DND-41 (cell line): ENCODE measurements around the gene GBE1.

Source experiments
- ATAC-seq: fragments of 200-7000 bp; cut with Tn5 transposase; 3 replicates; pipeline ENCODE4 v1.9.1; 2021; ENCODE audit warnings: low read depth; ENCODE audit not compliant: insufficient read depth
- DNase-seq: peaks from one replicate; pipeline ENCODE4 v3.0.0-alpha.2; 2020
- H2AFZ ChIP-seq: 2 replicates; pipeline ENCODE4 v1.6.0; 2012; ENCODE audit warnings: low read depth, low read length
- H3K27ac ChIP-seq: 2 replicates; pipeline ENCODE4 v1.5.1; 2012; ENCODE audit warnings: low read length, inconsistent platforms
- H3K27me3 ChIP-seq: fragments of 200-600 bp; sonication (generic); 2 replicates; pipeline ENCODE4 v1.6.0; 2012; ENCODE audit warnings: low read length, mild to moderate bottlenecking, inconsistent platforms; ENCODE audit not compliant: insufficient read depth, poor library complexity
- H3K36me3 ChIP-seq: 2 replicates; pipeline ENCODE4 v1.5.1; 2012; ENCODE audit warnings: low read length, inconsistent platforms; ENCODE audit not compliant: insufficient read depth
- H3K4me1 ChIP-seq: 2 replicates; pipeline ENCODE4 v1.5.1; 2012; ENCODE audit warnings: mild to moderate bottlenecking, low read length; ENCODE audit not compliant: insufficient read depth
- H3K4me2 ChIP-seq: 2 replicates; pipeline ENCODE4 v1.6.0; 2012; ENCODE audit warnings: mild to moderate bottlenecking, moderate library complexity, low read length, inconsistent platforms; ENCODE audit not compliant: insufficient read depth
- H3K4me3 ChIP-seq, 2 experiments: fragments of 200-600 bp in 1 of 2; shearing (Covaris generic) in 1 of 2; 2 replicates each; pipeline ENCODE4 v1.5.1; 2012 to 2016; ENCODE audit warnings: inconsistent platforms in 2 of 2, low read length in 2 of 2, mild to moderate bottlenecking in 2 of 2, low read depth in 1 of 2, moderate library complexity in 1 of 2
- H3K79me2 ChIP-seq: 2 replicates; pipeline ENCODE4 v1.6.0; 2012; ENCODE audit warnings: low read length, inconsistent platforms; ENCODE audit not compliant: insufficient read depth
- H3K9ac ChIP-seq: 2 replicates; pipeline ENCODE4 v1.6.0; 2012; ENCODE audit warnings: low read depth, mild to moderate bottlenecking, inconsistent platforms, low read length, moderate library complexity
- H3K9me3 ChIP-seq: 2 replicates; pipeline ENCODE4 v1.5.1; 2012; ENCODE audit warnings: low read length, moderate library complexity, mild to moderate bottlenecking, inconsistent platforms; ENCODE audit not compliant: insufficient read depth, severe bottlenecking
- H4K20me1 ChIP-seq: 2 replicates; pipeline ENCODE4 v1.6.0; 2012; ENCODE audit warnings: low read length; ENCODE audit not compliant: insufficient read depth
- EZH2 ChIP-seq: IDR thresholded peaks from 3 replicates; pipeline ENCODE4 v1.6.1; 2012; ENCODE audit warnings: borderline replicate concordance, low read depth, mild to moderate bottlenecking, moderate library complexity, low read length, inconsistent platforms; ENCODE audit not compliant: severe bottlenecking
- TF ChIP-seq, protein P1 (sequence below): IDR thresholded peaks from 2 replicates; pipeline ENCODE4 v1.5.1; 2012; ENCODE audit warnings: borderline replicate concordance, low read length, moderate library complexity, mild to moderate bottlenecking; ENCODE audit not compliant: poor library complexity, severe bottlenecking; ENCODE audit errors: extremely low read depth

GBE1 gene

DNA sequence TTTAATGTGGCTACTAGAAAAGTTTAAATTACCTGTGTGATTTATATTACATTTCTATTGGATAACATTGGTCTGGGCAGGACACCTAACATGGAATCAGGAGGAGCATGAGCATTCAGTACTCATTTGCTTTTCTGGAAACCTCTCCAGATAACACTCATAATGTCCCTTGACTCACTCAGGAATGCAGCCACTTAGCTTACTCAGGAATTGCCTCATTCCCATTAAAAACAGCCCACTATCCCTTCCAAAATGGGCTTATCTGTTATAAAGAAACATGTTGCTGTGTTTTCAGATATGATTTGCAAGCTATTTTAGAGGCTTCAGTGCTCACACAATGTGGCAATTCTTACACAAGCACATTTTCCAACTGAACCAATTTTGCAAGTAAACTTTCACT lies 17.1 kb downstream of the GBE1 start:
- no peak overlapping the region for H3K9ac ChIP-seq
- H3K4me3 ChIP-seq, result no peak overlapping the region
- H3K9me3 ChIP-seq, result no peaks in the 10 kb centered on the region
- no peak overlapping the region for H3K27ac ChIP-seq
- peaks cover 94% of the 10 kb centered on the region for H3K79me2 ChIP-seq
- no peaks in the 10 kb centered on the region for H3K27me3 ChIP-seq
- H3K4me2 ChIP-seq, result no peak overlapping the region
- H2AFZ ChIP-seq, result no peak overlapping the region
- no peaks in the 10 kb centered on the region; the same call in 1 of the 2 replicates for H4K20me1 ChIP-seq
- no peaks in the 10 kb centered on the region; the same call in 1 of the 2 replicates for H3K4me1 ChIP-seq
- peaks cover 65% of the 10 kb centered on the region for H3K36me3 ChIP-seq
- ATAC-seq (no peak), DNase-seq (no peak)
- no peak for TF ChIP-seq EZH2
- TF ChIP-seq, protein P1, sequence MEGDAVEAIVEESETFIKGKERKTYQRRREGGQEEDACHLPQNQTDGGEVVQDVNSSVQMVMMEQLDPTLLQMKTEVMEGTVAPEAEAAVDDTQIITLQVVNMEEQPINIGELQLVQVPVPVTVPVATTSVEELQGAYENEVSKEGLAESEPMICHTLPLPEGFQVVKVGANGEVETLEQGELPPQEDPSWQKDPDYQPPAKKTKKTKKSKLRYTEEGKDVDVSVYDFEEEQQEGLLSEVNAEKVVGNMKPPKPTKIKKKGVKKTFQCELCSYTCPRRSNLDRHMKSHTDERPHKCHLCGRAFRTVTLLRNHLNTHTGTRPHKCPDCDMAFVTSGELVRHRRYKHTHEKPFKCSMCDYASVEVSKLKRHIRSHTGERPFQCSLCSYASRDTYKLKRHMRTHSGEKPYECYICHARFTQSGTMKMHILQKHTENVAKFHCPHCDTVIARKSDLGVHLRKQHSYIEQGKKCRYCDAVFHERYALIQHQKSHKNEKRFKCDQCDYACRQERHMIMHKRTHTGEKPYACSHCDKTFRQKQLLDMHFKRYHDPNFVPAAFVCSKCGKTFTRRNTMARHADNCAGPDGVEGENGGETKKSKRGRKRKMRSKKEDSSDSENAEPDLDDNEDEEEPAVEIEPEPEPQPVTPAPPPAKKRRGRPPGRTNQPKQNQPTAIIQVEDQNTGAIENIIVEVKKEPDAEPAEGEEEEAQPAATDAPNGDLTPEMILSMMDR, result no peak

DNA sequence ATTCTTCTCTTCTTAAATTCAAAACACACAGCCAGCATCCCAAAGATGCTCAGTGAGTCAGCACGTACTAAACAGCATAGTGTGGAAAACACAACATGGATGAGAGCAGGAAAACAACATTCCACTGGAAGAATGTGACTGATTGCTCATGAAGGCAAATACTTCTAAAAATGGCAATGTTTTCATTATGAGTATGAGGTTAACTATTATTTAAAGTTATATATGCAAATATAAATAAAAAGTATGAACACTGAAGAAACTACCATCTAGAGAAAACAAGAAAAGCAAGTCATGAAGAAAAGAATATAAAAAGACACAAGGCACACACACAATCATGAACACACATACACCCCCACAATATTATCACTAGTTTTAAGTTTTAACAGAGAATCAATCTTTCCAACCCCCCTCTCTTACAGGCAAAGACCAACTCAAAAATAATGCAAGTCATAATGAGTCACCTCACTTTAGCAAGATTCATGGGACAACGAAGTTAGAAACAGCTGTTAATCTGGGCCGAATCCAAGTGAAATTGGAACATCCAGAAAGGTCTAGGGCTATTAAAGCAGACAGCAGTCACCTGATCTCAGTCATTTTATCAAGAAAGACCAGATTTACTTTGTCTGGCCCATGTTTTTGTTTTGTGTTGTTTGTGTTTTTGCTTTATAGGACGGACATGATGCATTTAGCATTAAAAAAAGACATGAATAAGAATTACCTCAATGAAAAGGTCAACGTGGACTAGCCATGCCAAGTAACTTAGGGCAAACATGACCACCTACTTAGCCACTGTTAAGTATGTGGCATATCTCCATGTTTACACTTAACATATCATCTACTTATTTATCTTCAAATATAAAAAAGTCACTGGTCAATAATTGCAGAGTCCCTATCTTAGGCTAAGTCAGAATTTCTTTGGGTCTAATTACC lies 18.1 kb downstream of the GBE1 start:
- Histone ChIP-seq H3K4me2 (no peak overlapping the region), H3K79me2 (peaks cover 94% of the 10 kb centered on the region), H3K9me3 (no peaks in the 10 kb centered on the region), H3K4me3 (no peak overlapping the region), H4K20me1 (no peaks in the 10 kb centered on the region), H3K27ac (no peak overlapping the region), H3K4me1 (peaks cover 7% of the 10 kb centered on the region), H3K9ac (no peak overlapping the region), H2AFZ (no peak overlapping the region), H3K36me3 (peaks cover 66% of the 10 kb centered on the region), H3K27me3 (no peaks in the 10 kb centered on the region)
- TF ChIP-seq, protein P1, result no peak
- no peak for TF ChIP-seq EZH2
- no peak for DNase-seq
- no peak for ATAC-seq

DNA sequence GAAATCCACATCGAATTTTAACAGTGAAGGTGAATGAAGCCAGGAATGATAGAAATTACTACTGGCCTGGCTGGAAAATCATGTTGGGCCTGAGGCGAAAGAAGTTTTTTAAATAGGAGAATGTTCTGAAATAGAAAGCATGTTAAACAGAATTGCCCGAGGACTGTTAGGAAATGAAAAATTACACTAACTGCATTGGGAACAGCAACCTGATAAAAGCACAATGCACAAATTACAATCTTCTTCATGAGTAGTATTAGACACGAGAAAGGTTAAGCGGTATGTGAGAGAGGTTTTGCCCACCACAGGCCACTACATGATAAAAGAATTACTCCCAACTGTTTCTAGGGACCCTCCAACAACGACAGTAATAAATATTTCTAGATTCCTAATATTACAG lies 18.9 kb downstream of the GBE1 start:
- no peak overlapping the region for H3K4me2 ChIP-seq
- peaks cover 7% of the 10 kb centered on the region for H3K4me1 ChIP-seq
- no peaks in the 10 kb centered on the region for H4K20me1 ChIP-seq
- no peaks in the 10 kb centered on the region for H3K27me3 ChIP-seq
- H2AFZ ChIP-seq, result no peak overlapping the region
- H3K27ac ChIP-seq, result no peak overlapping the region
- peaks cover 90% of the 10 kb centered on the region for H3K79me2 ChIP-seq
- peaks cover 64% of the 10 kb centered on the region for H3K36me3 ChIP-seq
- no peak for TF ChIP-seq EZH2
- TF ChIP-seq, protein P1, result no peak
- no peak overlapping the region for H3K4me3 ChIP-seq
- DNase-seq (no peak), ATAC-seq (no peak)
- no peak overlapping the region for H3K9ac ChIP-seq
- H3K9me3 ChIP-seq, result no peaks in the 10 kb centered on the region
